NCI-H2227 (cell line): ENCODE results near the gene COX10.

Source experiments
- DNase-seq: peaks from one replicate; lab custom pipeline; 2025; ENCODE audit not compliant: unreplicated experiment; lab: John Stamatoyannopoulos, UW

The COX10 gene

DNA sequence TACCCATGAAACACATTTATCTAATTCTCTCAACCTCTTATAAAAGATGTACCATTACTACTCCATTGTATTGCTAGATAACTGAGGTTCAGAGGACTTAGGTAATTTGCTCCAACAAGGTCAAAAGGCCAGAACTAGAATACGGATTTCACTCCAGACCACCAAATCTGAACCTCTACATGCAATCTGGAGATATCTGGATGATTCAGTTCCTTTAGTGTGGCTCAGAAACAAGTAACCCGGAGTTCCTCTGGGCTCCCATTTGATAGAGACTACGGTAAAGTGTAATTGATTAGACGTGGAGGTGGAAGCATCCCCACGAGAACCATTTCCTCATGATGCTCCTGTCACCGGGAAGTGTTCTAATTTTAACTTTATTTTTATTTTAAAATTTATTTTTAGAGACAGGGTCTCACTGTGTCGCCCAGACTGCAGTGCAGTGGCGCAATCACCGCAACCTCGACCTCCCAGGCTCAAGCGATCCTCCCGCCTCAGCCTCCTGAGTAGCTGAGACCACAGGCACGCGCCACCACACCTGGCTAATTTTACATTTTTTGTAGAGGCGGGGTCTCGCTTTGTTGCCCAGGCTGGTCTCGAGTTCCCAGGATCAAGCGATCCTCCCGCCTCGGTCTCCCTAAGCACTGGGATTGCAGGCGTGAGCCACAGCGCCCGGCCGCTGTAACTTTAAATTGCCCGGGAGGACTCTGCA, 608 bp upstream of the COX10 start:
- DNase-seq = no peak

DNA sequence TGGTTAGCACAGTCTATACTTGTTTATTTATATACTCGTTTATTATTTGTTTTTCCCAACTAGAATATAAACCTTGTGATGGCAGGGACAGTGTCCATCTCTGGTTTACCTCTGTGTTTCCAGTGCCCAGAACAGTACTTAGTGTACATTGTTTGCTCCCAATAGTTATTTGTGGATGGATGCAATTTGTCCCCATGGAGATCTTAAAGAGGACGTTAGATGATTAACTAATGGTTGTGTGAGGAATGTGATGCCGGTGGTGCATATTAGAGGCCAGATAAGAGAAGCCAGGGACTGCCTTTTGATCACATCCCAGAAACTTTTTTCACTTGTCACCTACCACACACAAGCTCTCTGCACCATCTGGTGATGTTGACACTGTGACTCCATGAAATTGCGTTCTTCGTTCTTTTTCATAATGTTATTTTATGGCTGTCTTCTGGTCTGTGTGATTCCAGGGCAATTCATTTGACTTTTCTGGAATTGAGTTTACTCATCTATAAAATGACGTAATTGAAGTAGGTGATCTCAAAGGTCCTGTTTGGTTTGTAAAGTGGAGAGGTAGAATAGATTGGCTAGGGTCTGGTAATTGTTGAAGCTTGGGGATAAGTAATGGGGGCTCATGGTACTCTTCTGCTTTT, 1.2 kb downstream of the COX10 start:
- no peak for DNase-seq

DNA sequence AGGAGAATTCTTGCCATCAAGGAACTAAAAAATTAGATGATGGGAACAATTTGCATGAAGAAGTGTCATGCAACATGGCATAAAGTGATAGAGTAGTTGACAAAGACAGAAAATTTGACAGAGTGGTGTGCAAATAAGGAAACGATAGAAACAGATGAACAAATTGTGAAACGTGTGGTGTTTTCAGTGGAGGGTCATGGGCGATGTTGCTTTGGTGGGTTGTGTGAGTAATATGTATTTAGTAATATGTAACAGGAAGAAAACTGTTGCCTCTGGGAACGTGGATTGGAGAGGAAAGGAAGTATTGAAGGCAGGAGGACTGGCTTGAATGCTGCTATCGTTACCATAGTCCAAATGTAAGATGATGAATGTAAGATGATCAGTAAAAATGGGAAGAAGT, 3.6 kb downstream of the COX10 start:
- DNase-seq = no peak

DNA sequence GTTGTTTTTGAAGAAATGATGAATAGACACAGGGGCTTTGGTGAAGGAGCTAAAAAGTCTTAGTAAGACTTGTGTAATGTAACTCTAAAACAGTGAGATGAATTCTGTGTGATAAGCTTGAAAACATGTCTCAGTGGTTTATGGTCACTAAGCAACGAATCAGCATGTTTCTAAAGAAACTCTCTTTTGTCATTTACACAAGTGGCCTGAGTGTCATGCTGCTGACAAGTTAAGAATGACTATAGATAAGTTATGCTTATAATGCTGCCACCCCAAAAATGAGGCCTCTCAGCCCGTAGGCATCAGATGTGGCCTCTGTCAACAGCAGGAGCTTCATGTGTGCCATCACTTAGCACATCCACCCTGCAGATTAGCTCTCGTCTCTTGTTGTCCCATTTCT, 8.7 kb downstream of the COX10 start:
- DNase-seq = no peak

DNA sequence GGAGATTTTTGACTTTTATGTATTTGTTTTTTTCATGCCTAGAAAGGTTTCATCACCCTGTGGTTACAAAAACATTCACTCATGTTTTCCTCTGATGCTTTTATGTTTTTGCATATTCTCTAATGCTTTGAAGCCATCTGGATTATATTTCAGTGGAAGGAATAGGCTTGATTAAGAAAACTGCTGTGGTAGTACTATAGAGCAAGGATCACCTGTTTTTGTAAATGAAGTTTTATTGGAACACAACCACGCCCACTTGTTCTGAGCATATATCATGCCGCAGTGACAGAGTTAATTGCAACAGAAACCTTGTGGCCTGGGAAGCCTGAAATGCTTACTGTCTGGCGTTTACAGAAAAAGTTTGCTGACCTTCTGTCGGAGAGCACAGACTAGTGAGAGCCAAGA, 11.5 kb downstream of the COX10 start:
- DNase-seq = no peak

DNA sequence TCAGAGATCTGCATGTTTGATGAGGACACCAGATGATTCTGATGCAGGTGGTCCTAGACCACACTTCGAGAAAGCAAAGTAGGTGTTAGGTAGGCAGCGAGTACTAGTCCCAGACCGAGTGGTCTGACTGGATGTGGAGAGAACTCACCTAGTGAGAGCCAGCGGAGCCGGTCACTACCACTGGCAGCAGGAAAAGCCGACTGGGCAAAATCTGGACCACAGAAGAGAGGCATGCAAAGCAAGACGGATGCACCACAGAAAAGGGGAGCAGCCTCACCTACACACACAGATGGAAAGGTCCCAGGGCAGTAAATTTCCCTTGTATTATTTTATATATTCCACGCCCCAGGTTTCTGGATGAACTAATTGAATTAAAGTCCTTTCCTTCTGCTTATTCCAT, 13.5 kb downstream of the COX10 start:
- DNase-seq = no peak

DNA sequence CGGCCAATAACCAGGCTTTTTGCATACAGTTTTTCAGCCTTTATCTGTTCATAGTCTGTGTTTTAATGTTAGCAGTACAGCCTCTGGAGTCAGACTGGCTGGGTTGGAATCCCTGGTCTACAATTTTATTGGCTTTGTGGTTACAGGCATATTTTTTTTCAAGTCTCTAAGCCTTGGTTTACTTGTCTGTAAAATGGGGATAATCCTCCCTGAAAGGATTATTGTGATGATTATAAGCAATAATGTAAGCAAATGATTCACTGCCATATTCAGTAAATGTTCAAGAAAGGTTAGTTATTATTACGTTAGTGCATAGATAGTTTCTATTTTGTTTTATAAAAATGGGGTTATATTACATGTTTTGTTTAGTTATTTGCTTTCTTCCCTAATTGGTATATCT, 15.7 kb downstream of the COX10 start:
- DNase-seq = no peak

DNA sequence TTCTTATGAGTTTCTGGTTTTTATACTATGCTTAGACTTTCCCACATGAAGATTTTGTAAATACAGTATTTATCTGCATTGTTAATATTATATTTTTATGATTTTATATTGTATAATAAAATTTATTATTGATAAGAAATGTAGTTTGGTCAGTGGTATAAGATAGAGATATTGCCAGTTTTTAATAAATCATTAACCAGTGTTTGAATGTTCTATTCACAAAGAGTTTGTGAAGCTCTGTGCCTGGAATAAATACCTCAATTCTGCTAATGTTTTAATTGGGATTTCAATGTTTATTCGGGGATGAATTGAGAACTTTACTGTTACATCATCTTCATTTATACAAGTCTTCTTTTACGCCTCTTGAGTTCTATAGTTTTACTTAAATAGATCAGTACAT, 16.9 kb downstream of the COX10 start:
- DNase-seq = no peak

DNA sequence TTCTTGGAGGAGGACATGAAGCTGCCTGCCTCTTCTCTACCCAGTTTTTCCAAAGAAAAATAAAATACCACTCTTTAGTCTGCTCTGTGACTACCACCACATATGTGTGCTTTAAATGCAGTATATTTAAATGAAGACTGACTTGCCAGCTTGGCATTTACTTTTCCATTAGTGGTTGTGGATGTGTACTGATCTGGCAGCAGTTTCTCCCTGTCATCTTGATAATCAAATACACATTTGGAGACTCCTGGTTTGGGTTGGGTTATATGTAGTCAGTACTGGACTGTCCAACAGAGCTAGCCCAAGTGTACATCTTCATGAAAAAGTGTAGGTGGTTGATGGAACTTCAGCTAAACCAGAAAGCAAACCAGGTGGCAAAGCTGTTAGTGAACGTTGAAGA, 19.9 kb downstream of the COX10 start:
- DNase-seq = no peak

DNA sequence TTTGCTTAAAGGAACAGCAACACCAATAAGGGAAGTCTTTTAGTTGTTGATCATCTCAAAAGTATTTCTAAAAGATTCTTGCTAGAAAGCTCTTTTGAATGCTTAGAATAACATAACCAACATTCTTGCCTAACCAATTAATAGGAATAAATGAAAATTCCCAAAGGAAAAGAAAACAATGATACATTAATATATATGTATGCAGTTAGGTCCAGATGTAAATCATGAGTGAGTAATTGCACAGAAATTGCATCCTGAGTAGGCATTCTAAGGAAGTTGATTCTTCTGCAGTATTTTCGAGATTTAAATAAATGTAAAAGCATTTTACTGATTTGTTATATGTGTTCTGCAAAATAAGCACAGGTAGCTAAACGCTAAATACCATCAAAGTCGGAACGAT, 22.1 kb downstream of the COX10 start:
- DNase-seq = no peak

DNA sequence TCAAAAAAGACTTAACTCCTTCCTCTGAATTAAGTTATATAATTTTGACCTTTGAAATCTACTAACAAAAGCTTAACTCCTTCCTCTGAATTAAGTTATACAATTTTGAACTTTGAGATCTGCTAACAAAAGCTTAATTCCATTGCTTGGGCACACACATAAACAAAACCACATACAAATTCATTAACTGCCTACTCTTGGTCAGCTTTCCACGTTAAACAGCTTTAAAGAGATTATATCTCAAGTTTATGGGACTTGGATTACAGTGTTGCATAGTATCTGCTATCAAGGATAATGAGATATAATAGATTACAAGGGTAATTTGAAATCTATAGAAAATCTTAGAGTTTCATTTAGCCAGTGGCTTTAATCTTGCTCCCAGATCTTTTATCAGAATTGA, 23.5 kb downstream of the COX10 start:
- DNase-seq = no peak

DNA sequence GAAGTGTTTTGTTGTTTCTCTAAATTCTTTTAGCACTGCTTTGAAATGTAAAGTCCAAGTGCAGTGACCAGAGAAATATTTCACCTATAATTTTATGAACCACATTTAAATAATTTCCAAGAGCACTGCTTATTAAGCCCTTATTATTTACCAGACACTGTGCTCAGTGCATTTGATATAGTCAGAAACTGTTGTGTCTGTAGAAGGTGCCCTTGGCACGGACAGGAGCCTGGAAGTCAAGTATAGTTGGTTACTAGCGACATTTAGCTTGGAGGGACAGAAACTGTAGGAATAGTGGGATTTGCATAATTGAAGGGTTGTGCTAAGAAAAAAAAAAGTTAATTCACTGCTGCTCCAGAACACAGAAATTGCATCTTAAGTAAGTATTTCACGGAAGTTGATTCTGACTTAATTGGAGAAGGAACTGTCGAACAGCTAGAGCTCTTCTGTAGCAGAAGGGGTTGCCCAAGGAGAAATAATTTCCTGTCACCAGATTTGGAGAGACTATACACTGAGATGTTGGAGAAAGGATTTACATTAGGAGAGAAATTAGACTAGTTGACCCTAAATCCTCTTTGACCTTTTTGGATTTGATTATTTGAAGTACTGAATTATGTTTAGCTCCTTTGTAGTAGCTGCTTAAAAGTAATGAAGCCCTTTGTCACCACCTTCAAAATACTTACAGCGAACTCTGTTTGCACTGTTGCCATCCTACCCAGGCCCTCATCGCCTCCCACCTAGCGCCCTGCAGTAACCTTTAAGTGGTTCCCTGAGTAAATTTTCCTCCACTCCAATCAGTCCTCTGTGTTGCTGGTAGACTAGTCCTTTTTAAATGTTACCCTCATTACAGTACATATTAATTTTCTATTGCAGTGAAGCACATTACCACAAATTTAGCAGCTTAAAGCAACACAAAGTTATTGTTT, 25.6 kb downstream of the COX10 start:
- no peak for DNase-seq

DNA sequence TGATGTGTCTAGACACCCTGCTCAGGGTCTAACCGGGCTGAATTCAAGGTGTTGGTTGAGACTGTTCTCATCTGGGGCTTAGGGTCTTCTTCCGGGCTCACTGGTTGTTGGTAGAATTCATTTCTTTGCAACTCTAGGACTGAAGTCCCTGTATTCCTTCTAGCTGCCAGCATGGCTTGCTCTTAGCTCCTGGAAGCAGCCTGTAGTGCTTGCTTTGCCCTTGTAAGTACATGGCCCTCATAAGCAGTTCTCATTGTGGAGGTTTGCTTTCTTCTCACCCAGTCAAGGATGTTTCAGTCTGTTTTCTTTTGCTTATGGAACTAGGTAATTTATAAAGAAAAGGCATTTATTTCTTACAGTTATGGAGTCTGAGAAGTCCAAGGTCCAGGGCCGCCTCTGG, 26.3 kb downstream of the COX10 start:
- no peak for DNase-seq

DNA sequence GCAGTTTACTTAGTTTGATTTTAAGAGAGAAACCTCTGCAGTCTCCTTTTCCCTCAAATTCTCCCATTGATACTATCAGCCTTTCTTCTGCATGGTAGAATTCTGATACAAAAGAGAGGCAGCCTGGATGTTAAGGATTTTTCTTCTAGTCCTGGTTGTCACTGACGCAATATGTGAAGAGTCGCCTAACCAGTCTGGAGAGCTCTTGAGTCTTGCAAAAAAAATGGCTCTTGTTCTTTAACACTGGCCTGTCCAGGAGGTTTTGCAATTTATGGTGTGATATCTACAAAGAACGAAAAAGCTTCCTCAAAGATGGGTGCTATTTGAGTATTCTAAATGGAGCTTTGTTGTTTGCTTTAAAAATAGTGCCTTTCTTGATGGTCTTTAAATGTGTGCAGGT, 28.9 kb downstream of the COX10 start:
- no peak for DNase-seq

DNA sequence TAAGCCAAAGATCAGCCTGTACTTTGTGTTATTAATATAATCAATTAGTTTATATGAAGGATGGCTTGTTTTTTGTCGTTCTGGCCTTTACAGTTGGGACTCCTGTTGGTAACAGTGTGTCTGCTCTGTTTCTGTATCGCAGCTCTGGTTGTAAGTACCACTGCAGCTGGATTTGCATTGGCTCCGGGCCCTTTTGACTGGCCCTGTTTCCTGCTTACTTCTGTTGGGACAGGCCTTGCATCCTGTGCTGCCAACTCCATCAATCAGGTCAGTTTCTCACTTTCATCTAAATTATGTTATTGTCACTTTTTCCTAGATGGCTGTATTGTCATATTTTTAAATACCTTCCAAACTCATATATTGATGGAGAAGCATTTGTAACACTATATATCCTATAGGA, 32.7 kb downstream of the COX10 start:
- DNase-seq = no peak

DNA sequence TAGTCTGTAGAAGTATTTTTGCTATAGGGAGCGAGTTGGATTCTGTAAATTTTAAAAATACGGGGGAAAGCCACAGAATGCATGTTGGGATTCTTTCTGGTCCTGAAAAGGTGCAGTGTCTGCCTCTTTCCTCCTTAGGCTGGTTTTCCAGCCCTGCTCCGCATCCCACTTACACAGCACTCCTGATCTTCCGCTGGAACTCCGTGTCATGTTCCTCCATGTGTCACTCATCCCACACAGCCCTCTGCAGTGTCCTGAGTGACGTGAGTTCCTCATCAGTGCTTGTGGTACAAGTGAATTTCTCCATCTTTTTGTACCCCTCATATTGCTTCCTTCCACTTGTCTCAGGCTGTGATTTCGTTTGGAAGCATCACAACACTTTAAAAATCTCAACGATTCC, 34.5 kb downstream of the COX10 start:
- no peak for DNase-seq

DNA sequence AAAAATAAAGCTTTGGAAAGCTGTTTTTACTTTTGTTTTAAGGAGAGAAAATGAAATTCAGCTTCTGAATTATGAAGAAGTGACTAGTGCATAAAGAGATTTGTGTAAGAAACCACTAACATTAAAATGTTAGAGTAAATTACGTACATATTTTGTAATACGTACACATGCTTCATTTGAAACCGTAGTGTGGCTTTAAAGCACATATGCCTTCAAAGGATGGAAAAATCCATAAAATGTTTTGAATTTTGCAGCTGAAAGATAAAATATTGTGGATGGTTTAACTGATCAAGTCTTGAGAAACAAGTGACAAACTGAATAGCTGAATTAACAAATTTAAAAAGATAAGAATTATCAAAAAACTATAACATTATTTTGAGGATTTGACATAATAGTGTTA, 35.4 kb downstream of the COX10 start:
- no peak for DNase-seq

DNA sequence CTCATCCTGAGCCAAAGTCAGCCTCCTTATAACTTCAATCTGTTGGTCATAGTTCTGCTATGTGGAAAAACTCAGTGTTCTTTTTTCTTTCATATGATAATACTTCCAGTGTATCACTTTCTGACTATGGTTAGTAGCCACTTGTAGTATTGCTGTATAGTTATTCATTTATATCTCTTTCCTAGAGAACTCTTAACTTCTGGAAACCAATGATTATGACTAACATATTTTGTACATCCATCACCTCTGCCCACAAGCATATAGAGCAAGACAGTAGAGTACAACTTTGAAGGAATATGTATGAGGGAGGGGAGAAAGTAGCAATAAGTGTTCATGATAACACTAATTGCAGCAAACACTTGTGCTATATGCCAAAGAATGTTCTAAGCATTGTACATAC, 38.6 kb downstream of the COX10 start:
- DNase-seq = no peak

DNA sequence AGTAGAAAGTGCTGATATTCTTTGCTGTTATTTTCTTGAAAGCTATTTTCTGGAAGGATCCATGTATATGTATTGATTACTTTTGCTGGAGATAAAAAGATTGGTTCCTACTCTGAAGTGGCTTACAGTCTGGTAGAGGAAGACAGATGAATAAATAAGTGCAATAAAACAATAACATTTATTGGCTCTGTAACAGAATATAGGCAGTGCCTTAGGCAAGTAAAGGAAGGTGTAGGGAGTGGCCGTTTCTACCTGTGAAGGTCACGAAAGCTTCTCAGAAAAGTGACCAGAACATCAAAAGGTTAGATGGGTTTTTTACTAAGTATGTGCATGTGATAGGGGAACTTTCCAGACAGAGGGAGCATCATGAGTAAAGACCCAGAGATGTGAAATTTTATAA, 43.1 kb downstream of the COX10 start:
- no peak for DNase-seq

DNA sequence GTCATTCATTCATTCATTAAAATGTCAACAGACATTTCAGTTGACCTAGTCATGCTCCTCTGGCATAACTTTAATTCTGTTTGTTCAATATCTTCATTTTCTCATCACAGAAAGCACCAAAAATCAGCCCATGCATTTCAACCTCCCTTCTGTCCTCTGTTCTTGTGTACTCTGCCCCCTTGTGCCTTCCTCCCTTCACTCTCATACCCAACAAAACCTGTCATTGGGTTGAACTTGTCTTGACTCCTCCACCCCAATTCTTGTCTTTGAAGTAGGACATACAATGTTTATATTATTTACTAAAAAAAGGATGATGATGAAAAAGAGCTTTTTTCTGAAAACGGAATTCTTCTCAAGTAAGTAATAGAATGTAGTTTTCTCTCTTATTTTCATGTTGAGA, 43.8 kb downstream of the COX10 start:
- no peak for DNase-seq

DNA sequence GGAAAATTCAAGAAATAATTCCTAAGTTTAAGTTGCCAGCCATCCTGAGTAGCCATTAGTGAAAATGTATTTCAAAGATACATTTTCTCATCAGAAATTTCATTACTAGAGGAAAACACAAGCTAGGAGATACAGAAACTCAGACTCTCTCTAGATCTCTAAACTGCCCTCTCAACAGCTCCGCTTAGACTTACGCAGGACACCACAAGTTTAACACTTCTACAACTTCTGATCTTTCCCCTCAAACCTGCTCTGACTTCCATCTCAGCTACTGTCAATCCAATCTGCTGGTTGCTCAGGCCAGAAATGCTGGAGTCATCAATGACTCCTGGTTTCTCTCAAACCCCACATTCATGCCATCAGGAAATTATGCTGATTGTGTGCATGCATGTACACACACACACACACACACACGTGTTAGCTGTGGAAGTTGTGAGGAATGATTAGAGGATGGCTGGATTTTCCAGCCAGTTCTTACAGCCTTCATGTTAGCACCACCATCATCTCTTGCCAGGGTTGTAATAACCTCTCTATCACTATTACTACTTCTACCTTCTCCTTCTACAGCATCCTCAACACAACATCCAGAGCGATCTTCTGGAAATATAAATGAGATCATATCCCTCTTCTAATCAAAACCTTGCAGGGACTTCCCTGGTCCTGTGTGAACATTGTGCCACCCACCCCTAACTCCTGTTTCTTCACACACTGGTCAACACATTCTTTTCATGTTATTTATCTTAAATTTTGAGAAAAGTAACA, 47.1 kb downstream of the COX10 start:
- no peak for DNase-seq
